ENCODE data around the gene CST11.

The CST11 gene

DNA sequence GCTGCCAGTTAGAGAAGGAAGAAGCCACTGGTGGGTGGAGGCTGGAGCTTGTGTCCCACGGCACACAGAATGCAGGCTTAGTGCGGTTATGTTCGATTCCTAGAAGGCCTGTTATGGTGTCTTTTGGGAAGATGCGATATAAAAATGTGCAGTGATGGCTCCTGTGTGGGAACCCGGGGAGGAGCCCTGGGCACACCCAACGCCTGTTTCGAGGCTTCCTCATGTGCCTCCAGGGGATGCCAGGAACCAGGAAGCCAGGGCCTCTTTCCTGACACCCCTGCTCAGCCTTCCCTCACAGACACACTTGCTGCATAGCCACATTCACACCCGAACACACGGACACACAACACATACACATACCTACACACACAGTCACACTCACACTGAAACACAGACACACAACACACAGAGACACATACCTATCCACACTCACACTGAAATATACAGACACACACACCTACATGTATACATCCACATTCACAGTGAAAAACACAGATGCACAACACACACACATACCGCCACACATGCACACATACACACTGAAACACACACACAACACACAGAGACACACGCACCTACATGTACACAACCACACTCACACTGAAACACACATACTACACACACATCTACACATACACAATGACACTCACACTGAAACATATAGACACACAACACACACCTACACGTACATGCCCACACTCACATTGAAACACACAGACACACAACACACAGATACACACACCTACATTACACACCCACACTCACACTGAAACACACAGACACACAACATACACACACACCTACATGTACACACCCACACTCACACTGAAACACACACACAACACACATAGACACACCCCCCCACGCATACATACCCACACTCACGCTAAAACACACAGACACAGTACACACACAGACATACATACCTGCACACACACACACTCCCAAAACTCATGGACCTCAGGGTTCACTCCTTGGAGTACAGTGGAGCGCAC lies 1.2 kb upstream of the CST11 start:
- DNase-seq = no peak

- DNase-seq = no peak
Measured at GRCh38 chr20:23451956-23452487, 654 bp downstream of the CST11 start.

GRCh38 chr20:23450877-23451276 lies 1.8 kb downstream of the CST11 start:
- DNase-seq = no peak

GRCh38 chr20:23449421-23449820 lies 3.3 kb downstream of the CST11 start:
- DNase-seq = no peak

- DNase-seq = no peak
Measured at GRCh38 chr20:23448167-23448566, 4.5 kb downstream of the CST11 start.

GRCh38 chr20:23446505-23446904 lies 6.2 kb downstream of the CST11 start:
- peak; percentile 44 for DNase-seq

DNA sequence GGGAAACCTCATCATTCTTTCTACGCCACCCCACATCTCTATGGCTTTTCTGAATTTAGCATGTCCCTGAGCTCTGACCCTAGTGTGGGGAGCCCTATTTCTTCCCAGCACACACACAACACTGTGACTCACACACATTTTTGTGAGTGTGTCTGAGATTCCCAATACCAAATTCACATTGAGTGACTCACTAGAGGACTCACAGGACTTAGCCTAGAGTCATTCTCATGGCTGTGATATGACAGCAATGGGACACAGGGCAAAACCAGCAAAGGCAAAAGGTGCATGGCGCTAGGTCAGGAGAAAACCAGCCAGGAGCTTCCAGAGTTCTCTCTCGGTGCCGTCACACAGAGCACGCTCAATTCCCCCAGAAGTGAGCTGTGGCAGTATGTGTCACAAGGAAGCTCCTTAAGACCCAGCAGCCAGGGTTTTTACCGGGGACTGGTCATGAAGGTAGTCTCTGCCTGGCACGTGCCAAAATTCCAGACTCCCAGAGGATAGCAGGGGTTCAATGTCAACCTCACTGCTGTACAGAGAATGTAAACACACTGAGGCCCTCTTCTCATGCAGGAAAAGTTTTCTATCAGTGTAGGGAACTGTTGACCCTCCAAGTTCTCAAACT lies 7.0 kb downstream of the CST11 start:
- no peak for DNase-seq

DNA sequence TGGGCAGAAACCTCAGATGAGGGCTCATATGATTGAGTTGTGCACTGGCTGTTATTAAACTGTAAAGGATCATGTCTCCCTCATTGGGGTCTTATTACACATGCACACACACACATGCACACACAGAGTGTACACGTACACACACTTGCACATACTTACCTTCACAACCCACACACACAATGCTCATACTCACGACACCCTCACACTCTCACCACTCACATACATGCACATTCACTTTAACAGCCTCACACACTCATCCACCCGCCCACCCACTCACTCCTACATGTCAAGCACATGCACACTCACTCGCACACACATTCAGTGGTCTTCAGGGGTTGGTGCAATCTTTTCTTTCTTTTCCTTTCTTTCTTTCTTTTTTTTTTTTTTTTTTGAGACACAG lies 7.8 kb downstream of the CST11 start:
- no peak for DNase-seq

DNA sequence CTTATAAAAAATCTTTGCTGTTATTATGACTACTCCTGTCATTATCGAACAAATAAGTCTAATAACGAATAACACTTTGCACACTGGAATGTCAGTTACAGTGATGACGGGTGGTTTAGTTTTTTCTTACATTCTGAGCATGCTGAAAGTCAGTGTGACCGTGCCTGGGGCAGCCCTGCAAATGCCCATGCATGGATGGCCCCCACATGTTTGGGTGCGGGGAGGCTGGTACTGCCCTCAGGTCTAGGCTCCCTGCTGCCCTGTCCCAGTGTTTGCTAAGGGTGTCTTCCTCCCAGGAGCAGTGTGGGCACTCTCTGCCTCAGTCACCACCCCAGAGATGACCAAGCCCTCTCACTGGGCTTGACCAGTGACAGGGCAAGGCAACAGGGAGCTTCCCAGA lies 10.2 kb downstream of the CST11 start:
- no peak for DNase-seq

DNA sequence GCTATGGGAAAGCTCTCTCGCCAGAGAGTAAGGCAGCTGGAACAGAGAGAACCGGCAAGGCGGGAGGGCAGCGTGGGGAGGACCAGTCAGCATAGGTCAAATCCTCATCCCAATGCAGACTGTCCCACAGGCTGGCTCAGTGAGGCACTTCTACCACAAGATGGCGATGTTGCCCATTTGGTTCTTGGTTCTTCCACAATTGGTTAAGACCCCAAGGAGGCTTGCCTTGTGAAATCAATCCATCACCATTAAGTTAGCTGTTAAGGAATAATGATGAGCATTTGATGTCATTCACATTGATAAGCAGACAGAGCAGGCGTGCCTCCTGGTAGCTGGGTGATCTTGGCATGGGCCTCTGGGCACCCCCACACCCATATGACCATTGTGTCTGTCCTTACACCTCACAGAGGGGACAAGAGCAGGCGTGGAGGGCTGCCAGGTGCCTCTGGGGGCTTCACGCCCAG lies 10.8 kb downstream of the CST11 start:
- DNase-seq = peak; percentile 82

- DNase-seq = no peak
Measured at GRCh38 chr20:23440004-23440403, 12.7 kb downstream of the CST11 start.

DNA sequence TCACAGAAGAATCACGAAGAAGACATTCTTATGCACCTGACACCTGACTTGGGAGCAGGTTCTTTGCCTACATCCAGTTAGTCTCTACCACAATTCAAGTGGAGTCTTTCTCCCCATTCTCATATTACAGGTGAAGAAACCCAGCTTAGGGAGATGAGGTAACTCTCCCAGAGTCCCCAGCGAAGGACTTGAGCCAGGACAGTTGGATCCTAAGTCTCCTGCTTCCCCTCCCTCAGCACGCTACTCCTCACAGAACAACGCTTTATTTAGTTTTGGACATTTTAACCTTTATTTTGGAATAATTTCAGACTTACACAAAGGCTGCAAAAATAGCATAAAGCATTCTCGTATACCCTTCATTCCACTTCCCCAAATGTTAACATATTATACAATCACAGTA lies 14.0 kb downstream of the CST11 start:
- no peak for DNase-seq

DNA sequence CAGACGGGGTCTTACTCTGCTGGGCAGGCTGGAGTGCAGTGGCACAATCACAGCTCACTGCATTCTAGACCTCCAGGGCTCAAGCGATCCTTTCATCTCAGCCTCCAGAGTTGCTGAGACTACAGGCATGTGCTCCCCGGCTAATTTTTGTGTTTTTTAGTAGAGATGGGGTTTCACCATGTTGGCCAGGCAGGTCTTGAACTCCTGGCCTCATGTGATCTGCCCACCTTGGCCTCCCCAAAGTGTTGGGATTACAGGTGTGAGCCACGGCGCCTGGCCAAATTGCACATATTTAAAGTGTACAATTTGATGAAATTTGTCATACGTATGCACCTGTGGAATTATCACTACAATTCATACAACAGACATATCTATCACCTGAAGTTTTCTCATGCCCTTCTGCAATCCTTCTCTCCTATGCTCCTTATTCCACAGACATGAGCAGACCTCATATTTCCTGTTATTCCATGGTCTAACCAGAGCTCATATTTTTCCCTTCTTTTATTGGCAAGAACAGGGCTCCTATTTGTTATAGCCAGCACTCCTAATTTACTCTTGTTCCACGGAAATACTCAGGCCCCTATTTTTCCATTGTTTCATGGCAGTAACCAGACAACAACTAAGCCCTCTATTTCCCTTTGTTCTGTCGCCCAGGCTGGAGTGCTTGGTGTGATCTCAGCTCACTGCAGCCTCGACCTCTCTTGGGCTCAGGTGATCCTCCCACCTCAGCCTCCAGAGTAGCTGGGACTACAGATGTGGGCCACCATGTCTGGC lies 15.4 kb downstream of the CST11 start:
- DNase-seq = no peak

- no peak for DNase-seq
Measured at GRCh38 chr20:23436681-23437080, 16.0 kb downstream of the CST11 start.

- DNase-seq = no peak
Measured at GRCh38 chr20:23435626-23436539, 16.8 kb downstream of the CST11 start.

GRCh38 chr20:23434521-23435313 lies 18.0 kb downstream of the CST11 start:
- no peak for DNase-seq

GRCh38 chr20:23433628-23434027 lies 19.0 kb downstream of the CST11 start:
- no peak for DNase-seq

DNA sequence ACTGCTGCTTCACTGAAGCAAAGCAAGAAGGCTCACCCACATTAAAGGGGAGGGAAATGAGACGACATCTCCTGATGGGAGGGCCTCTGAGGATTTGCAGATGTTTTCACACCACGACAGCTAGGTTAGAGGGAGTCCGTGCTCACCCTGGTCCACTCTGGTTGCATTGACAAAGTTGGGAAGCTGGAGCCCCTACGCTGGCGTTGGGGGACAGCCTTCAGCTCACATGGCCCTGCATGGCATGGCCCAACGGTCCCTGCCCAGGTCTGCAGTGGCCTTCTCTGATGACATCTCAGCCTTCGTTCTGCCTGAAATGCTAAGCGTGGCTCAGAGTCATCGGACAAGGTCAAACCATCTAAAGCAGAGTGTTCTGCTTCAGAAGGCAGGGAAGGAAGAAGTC lies 27.5 kb downstream of the CST11 start:
- no peak for DNase-seq

DNA sequence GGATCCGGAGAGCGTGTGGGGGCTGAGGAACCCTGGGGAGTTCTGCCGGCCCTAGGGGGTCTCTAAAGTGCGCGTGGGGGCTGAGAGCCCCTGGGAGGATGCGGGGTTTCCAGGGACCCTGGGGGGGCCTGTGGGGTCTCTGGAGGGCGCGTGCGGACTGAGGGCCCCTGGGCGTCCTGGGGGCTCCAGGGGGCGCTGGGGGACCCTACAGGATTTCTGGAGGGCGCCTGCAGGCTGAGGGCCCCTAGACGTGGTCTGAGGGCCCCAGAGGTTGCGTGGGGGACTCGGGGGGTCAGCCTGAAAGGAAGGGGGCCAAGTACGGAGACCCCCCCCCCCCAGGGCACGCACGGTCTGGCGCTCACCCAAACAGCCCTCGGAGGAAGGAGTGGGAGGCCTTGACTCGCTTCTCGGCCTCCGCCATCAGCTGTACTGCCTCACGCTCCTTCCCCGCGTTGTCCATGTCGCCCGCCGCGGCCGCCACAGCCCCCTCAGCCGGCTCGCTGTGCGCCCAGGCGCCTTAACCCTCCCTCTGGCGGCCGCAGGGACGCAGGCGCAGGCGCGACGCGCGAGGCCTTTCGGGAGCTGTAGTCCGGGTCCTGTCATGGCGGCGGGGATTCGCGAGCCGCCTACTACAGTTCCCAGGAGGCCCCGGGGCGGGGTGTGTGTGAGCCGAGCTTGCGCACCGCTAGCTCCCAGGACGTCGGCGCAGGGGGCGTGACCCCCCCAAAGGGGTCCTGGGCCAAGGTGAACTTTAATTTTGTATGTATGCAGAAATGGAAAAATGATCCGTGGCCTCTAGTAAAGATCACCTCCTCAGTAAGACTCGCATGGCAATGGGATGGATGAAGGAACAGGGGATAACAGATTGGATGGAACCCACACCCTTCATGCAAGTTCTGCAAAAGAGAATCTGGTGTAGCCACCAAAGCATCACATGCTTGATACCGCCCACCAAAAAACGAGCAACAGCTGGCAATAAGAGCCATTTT lies 31.4 kb downstream of the CST11 start, which contains the start of gene NAPB:
Gene NAPB (minus strand): TSS at position 546 of the 989 bp plus-strand sequence. CDS start 86 bp downstream, at position 460.
- DNase-seq = peak; percentile 96

Measured in retina (tissue), 1 donor.